NT2/D1 (cell line): ENCODE measurements around the gene MYRFL.

Experiments
- SUZ12 ChIP-seq: IDR thresholded peaks from 2 replicates; pipeline ENCODE4 v1.6.1; 2011; ENCODE audit not compliant: insufficient read length, insufficient read depth; ENCODE audit errors: extremely low read depth
- YY1 ChIP-seq: IDR thresholded peaks from 2 replicates; pipeline ENCODE4 v1.6.1; 2011; ENCODE audit not compliant: insufficient read length, insufficient read depth

DNA sequence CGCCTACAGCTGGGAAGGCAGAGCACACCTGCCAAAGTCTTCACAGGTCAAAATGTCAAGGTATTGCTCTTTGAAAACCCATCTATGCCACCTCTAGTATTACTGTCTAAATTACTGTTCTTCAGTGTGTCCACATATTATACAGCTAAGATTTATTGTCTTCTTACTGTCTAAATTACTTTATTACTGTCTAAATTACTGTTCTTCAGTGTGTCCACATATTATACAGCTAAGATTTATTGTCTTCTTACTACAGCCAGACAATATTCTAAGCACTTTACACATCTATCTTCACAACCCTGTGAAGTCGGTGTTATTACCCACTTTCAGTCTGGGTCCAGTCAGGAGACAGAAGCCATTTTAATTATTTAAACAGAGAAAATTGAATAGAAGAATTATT is 173.9 kb downstream of the MYRFL start:
- TF ChIP-seq YY1 (no peak), SUZ12 (no peak)
